Measurements from ENCODE around the gene CHML.

GRCh38 chr1:241688940-241689368 lies 48.8 kb upstream of the CHML start:
- TF ChIP-seq CTCF (IDR thresholded peaks at IDR 0.05; ENCODE audit: poor library complexity) (no peak), EZH2phosphoT487 (IDR thresholded peaks at IDR 0.05; ENCODE audit: low read depth, severe bottlenecking, unreplicated experiment) (no peak)

Measured in hepatocyte (in vitro differentiated cells).